CD4-positive, alpha-beta T cell treated with Interleukin-15 for 1 hour (primary cell): ENCODE data around the gene KANSL3.
"Not testable (repeated sequence)": the region's sequence is repeated elsewhere in the genome, so short reads cannot be mapped to it uniquely, and the experiment has no call there.

ENCODE experiments used
- DNase-seq: peaks from one replicate; pipeline ENCODE4 v3.0.0-alpha.2; 2020

KANSL3 gene

DNA sequence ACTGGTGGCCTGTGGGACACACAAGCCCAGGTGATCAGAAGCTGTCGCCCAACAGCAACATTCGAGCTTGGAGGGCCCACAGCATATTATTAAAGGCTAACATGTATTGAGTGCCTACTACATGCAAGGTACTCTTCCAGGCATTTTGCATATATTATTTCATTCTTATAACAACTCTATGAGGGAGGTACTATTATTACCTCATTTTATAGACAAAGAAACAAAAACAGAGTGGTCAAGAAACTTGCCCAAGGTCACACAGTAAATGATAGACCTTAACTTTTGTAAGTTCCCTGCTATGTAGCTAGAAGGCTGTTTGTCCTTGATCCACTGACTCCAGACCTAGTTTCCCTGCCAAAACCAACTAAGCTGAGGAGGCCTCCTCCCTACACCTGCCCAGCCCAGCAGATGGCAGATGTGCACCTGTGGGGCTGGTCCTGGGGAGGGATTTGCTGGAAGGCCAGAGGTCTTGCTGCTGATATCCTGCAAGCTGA lies 35.7 kb downstream of the KANSL3 start:
- no peak for DNase-seq

DNA sequence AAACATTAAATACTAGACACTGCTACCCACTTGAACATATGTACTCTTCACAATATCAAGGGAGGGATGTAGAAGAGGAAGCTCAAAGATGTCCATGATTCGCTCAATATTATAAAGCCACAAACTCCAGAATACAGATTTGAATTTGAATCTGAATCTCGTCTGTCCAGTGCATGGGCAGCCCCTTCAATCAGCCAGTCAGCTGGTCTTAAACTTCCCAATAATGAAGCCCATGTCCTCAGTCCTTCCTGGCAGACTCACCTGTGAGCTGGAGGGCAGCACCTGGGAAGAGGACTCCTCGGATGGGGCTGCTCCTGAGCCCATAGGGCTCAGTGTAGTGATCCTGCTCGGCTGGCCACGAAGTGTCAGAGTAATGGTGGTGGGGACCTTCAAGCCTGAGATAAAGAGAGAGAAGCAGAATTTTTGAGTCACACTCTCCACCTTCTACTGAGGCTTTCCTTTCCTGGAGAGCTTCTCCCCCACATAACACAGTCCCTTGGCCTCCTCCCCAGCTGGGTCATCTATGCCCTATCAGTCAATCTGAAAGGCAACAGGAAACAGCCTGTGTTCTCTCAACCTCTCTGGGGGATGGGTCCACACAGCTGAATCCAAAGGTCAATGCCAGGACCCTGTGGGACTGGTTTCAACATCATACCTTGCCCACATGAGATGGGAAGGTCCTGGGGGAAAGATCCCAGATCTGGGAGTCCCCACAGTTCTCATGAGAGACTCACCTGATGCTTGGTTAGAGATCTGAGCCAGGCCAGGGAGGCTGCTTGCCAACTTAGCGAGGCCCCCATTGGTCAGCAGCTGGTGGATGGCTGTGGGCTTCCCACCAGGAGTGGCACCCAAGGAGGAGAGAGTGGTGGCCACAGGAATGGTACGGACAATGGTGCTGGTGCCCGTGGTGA lies 36.5 kb downstream of the KANSL3 start:
- DNase-seq: no peak

DNA sequence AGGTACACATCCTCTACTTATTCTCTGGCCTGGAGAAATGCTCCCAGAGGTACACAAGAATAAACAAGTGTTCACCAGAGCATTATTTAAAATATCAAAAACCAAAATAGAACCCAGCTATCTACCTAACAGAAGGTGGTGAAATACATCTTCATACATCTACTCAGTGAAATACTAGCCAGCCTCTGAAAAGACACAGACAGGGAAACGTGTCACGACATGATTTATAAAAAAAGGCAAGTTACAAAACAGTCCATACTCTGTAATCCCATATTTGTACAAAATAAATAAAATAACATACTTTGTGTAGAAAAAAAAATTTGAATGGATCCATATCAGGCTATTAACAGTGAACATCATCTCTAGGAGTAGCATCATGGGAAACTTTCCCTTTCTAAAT lies 38.2 kb downstream of the KANSL3 start:
- DNase-seq: no peak

DNA sequence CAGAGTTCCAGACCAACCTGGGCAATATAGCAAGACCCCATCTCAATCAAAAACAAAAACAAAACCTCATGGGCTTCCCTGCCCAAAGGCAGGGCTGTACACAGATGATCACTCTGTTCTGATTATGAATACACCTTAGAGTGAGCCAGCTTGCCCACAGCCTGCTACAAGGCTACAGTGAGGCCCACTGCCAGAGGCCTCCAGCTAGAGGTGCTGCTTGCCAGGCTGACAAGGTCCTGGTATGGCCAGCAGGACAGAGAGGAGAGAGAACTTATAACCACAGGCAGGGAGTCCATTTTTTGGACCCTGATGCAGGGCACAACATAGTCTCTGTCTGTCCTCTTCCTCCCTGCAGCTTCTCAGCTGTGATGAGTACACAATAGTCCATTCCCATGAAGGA lies 41.5 kb downstream of the KANSL3 start:
- DNase-seq: no peak

DNA sequence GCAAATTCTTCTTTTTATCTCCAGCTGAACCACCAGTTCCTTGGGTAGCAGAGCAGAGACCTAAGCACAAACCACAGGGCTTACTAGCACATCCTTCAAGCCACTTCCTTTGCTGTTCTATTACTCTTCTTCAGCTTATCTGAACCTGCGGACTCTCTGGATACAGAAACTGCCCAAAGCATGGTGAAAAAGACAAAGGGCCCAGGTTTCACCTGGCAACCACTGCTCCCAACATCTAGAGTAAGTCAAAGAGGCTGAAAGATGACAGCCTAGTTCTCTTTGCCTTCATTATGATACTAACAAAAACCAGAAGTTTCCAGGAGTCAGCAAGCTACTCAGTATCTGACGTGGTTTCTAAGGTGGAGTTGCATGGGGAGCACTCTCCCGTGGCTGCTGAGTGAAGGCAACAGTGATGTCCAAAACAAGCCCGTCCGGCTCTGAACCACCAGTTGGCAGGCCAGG lies 43.4 kb downstream of the KANSL3 start:
- DNase-seq: no peak

DNA sequence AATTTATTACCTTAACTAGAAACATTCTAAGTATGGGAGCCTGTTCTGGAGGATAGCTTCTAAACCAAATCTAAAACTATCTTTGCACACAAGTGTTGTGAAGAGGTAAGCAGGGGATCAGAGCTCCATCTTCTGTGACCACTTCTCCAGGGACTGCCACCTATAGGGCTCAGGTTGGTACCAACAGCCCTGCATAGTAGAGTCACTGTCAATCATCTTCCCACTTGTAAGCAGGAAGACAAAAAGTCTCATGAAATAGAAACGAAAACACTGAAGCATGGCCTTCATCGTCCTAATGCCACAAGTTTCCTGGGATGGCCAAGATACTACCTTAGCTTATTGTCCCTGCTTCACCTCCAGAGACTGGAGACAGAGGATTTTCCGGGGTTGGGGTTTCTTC lies 43.8 kb downstream of the KANSL3 start:
- DNase-seq: no peak

DNA sequence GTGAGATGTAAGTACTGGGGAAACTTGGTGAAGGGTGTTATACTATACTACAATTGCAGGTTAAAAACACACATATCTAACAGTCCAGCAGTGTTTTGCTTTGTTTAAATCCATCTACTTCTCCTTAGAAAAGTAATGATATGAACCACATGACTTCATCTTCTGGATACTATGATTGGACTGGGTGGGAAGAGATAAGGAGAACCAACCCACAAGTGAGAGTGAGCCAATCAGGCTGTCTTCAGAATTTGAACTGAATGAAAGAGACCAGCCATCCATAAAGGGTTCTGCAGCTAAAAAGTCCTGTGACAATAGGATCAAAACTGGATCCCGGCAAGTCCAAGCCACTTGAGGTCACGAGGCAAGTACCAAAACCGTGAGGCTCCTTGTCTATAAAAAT lies 46.6 kb downstream of the KANSL3 start:
- DNase-seq: no peak

DNA sequence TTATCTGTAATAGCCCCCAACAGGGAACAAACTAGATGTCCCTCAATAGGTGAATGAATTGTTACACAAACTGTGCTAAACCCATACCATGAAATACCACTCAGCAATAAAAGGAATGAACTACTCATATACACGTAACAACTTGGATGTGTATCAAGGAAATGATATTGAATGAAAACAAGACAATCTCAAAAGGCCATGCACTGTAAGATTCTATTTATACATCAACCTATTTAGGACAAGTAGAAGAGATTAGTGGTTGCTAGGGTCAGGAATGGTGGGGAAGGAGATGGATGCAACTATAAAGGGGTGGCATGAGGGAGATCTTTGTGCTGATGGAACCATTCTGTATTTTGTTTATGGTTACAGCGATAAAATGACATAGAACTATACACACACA lies 47.1 kb downstream of the KANSL3 start:
- no peak for DNase-seq

DNA sequence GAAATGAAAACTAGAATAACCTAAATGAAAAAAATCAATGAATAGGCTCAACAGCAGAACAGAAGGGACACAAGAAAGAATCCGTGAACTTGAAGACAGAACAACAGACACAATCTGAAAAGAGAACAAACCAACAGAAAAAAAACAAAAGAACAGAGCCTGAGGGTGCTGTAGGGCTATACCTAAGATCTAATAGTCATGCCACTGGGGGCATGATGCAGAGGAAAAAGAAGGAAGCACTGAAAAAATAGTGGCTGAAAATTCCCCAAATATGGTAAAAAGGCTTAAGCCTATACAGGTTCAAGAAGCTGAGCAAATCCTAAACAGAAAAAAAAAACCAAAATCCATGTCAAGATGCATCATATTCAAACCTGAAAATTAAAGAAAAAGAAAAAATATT lies 50.3 kb downstream of the KANSL3 start:
- no peak for DNase-seq

DNA sequence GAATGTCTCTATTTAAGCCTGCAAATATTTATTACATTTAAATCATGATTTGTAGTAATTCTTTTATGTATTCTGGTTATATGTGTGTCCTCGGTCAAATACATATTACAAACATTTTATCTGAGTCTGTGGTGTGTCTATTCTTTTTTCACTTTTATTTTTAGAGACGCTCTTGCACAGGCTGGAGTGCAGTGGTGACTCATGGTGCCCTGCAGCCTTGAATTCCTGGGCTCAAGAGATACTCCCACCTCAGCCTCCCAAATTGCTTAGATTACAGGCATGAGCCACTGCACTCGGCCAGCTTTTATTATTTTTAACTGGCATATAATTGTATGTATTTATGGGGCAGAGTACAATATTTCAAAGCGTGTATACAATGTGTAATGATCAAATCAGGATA lies 54.1 kb downstream of the KANSL3 start:
- no peak for DNase-seq

DNA sequence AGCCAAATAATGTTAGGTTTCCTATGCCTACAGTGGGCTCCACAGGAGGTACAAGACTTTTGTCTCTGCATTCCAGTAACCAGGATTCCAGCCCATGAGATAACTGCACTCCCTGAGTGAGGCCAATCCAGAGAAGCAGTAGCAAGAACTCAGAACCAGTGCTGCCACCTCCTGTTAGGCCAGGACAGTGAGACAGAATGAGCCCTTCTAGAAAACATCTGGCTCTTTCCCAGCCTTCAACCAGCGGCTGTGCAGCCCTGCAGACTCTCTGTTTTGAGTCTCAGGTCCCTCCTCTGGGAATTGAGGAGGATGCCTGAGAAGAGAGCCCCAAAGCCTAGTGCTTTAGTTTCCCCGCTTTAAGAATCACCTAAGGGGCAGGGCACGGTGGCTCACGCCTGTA lies 57.3 kb downstream of the KANSL3 start:
- no peak for DNase-seq

DNA sequence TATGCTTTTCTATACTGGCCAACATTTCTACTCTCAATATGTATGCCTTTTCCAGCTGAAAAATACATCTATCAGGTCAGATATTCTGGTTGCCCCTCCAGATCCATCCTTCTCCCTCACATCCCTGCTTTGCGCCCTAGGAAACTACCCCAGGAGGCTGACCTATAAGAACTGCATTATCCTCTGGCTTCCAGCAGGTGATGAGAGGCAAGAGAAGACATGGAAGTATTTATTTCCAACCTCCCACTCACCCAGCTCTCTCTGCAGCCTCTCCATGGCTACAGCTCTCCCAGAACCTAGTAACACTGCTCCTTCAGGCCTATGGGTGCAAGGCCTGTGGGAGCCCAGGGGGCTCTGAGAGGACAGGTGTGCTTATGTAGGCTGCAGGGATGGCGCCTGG lies 58.7 kb downstream of the KANSL3 start:
- DNase-seq: no peak

DNA sequence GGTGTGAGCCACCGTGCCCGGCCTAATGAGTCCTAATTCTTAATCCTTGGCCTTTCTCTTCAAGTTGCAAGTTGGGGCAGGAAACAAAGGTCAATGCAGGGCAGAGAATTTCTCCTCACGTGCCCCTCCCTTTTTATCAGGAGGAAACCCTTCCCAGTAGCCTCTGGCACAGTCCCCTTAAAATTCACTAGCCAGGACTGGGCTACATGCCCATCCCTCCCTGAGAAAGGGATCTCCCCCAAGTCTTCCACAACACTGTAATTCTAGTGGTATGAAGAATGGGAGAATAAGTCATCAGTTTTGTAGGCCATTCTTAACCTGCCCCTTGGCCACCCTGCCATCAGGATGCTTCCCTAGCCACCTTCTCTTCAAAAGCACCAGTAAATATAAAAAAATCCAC lies 59.4 kb downstream of the KANSL3 start:
- no peak for DNase-seq

DNA sequence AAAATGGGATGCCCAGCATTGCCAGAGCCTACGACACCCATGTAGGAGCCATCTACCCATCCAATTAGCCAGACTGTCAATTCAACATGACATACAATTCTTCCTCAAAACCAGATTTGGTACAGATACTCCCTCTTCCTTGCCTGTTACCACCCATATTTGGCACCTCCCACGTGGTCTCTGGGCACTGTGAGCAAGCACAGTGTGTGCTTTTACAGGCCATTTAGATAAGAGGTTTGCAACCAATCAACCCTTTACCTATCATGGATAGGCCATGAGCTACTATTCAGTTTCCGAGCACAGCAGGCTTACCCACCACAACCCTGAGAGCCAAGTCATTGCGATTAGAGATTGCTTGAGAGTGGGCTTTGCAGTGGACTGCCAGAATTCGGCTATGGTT lies 60.6 kb downstream of the KANSL3 start:
- DNase-seq: no peak

DNA sequence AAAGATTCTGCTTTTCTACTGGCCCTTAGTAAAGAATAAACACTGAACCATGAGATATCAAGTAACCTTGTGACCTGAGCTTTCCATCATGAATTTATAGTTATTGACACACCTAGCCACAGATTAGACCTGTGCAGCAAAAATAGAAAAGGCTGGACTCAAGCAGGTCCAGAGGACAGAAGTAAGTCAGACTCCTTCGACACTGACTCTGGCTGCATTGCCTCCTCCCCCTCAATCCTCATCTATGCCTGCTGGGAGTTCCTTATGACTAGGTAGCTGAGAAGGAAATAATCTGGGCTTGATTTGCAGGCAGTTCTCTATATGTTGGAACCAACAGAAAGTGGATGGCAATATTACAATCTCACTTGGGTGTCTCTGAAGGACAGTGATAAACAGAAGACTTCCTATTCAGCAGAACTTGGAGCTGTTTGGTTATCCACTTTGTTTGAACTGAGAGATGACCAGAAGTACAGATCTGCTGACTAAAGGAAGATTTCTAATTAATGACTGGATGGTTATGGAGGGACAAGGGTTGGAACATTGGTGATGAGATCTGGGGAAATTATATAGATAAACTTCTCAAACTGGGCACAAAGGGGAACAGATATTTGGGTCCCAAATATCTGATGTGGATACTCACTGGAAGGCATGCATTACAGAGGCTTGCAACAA lies 62.2 kb downstream of the KANSL3 start:
- DNase-seq: no peak

DNA sequence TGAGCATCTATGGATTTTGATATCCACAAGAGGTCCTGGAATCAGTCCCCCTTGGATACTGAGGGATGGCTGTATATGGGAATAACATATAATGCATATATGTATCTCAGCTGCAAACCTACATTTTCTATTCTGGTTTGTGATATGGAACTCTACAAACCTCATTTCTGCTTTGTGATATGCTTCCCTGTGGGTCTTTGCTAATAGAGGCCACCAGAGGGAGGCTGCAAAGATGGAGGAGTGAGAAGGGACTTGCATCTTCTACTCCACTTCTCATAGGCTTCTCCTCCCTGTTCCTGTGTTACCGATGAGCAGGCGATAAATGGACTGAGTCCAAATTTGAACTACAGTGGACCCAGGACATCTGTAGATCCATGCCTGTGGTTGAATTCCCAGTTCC lies 63.7 kb downstream of the KANSL3 start:
- no peak for DNase-seq

DNA sequence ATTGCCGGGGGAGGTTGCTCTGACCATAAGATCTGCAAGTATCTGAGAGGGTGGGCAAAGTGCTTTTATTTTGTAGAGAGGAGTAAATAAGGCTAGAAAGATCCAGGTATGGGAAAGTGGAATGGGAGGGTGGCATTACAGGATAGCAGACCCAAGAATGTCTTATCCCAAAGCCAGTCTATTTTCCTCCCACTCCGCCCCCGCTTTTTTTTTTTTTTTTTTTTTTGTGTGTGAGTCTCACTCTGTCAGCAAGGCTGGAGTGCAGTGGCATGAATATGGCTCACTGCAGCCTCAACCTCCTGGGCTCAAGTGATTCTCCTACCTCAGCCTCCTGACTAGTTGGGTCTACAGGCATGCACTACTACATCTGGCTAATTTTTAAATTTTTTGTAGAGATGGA lies 70.0 kb downstream of the KANSL3 start:
- no peak for DNase-seq

DNA sequence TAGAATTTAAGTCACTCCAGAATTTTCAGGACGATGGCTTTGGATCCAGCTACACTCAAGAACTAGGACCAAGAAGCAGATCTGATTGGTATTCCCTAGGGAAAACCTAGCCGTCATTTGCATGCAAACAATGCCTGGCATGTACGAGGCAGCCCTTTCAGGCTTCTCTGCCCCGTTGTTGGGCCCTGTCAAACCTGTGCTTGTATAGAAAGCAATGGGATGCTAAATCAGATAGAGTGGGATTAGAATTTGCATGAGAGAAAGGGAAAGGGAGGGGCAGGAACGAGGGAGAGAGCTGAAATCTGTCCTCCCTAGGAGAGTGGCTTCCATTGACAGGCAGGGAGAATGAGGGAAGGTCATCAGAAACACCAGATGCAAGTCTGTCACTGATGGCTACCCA lies 73.0 kb downstream of the KANSL3 start:
- no peak for DNase-seq

DNA sequence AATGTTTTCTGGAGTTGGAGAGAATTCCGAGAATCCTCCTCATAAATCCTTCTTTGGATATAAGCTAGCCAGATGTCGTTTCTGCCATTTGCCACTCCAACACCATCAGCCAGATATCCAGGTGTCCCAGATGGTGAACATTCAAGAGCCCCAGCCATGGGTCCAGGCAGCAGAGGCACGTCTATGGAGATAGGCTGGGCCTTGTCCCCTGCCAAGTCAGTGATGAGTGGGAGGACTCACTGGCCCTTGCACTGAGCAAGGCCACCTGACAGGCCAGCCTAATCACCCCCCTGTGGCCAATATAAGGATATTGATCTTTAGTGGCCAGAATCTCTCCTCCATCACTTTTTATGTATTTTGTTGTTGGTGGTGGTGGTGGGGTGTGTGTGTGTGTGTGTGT lies 73.5 kb downstream of the KANSL3 start:
- no peak for DNase-seq

DNA sequence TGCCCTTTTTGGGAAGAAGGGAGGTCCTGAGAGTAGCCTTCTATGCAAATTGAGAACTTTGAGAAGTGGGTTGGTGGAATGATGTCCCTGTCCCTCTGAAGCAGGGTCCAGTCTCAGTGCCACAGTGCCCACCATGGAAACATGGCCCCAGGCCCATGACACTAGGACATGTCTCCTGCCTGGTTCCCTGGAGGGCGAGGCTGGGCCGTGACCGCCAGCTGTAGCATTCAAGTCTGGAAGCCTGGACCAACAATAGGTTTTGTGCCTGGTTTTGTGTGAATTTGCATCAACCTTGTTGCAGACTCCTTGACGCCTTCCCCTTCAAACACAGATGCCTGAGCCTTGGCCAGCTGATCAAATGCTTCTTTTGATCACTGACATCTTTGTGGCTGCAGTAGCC lies 74.1 kb downstream of the KANSL3 start:
- no peak for DNase-seq

DNA sequence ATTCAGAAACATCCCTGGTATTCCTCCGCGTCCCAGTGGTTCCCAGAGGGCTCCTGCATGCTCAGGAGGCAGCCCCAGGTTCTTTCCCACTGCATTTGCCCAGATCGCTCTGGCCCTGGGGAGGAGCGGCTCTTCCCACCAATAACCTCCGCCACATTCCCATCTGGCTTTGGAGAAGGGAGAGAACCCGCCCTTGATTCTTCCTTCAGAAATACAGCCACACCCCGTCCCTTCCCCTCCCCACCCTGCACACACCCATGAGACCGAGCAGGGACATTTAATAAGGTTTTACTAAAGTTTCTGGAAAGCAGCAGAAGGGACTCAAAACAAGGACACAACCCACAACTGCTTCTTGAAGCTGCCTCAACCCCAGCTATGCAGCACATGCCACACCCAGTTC lies 79.6 kb downstream of the KANSL3 start:
- no peak for DNase-seq

DNA sequence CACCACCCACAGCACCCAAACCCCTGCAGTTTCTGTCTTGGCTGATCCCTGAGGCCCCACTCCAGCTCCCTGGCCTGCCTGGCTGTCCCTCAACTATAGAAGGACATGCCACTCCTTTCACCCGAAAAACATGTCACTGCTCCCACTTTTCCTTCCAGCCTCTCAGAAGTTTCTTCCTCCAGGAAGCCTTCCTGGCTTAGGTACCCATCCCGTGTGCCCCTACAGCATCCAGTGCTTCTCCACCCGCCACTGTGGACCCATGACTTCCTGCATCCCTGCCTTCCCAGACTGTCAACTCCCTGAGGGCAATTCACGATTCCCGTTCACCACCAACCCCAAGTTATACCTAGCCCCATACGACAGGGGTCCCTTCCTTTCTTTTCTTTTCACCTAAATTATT lies 80.1 kb downstream of the KANSL3 start:
- DNase-seq: no peak

DNA sequence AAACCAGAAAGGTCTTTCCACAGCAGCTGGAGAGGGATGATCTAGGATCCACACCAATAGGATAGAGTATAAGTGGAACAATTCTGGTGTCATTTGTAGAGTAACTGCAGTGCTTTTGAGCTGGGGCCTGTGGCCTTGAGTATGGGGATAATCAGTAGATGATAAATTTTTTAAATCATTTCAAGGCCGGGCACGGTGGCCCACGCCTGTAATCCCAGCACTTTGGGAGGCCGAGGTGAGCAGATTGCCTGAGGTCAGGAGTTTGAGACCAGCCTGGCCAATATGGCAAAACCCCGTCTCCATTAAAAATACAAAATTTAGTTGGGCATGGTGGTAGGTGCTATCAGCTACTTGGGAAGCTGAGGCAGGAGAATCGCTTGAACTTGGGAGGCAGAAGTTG lies 80.7 kb downstream of the KANSL3 start:
- DNase-seq: not testable (repeated sequence)
